NCI-H345 treated with DMSO at 0.1 percent for 48 hours (cell line): ENCODE measurements around the gene CA9.
A peak's percentile ranks its signal among the peaks of the same experiment; 100 is the strongest.

Experiments
- DNase-seq: peaks from one replicate; lab custom pipeline; 2025; ENCODE audit not compliant: unreplicated experiment; lab: John Stamatoyannopoulos, UW

Gene CA9

DNA sequence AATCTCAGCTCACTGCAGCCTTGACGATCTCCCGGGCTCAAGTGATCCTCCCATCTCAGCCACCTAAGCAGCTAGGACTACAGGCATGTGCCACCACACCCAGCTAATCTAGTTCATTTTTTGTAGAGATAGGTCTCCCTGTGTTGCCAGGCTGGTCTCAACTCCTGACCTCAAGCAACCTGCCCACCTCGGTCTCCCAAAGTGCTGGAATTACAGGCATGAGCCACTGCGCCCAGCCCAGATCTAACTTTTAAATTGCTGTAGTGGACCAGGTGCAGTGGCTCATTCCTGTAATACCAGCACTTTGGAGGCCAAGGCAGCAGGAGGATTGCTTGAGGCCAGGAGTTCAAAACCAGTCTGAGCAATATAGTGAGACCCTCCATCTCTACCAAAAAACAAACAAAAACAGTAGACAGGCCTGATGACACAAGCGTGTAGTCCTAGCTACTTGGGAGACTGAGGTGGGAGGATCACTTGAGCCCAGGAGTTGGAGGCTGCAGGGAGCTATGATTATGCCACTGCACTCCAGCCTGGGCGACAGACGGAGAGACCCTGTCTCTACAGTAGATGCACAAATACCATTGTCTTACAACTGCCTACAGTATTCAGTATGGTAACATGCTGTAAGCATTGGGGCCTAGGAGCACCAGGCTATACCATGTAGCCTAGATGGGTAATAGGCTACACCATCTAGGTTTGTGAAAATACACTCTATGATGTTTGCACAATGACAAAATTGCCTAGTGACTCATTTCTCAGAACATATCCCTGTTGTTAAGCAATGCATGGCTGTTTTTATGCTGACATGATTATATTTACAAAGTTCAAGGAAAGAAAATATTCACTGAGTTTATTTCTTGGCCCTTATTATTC, 21.5 kb upstream of the CA9 start:
- DNase-seq: no peak

DNA sequence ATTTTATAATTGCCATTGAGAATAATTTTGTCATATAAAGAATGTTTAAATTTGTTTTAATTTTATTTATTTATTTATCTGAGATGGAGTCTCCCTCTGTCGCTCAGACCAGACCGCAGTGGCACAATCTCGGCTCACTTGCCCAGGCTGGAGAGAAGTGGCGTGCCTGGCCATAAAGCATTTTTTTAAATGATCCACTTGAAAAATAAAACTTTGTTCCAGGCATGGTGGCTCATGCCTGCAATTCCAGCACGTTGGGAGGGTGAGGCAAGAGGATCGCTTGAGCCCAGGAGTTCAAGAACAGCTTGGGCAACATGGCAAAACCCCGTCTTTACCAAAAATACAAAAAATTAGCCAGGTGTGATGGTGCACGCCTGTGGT, 20.9 kb upstream of the CA9 start:
- DNase-seq: no peak

DNA sequence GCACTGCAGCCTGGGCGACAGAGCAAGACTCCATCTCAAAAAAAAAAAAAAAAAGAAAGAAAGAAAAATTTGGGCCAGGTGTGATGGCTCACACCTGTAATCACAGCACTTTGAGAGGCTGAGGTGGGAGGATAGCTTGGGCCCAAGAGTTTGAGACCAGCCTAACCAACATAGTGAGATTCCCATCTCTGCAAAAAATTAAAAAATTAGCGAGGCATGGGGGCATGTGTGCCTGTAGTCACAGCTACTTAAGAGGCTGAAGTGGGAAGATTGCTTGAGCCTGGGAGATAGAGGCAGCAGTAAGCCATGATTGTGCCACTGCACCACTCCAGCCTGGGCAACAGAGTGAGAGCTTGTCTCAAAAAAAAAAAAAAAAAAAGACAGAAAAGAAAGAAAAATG, 20.1 kb upstream of the CA9 start:
- DNase-seq: no peak

DNA sequence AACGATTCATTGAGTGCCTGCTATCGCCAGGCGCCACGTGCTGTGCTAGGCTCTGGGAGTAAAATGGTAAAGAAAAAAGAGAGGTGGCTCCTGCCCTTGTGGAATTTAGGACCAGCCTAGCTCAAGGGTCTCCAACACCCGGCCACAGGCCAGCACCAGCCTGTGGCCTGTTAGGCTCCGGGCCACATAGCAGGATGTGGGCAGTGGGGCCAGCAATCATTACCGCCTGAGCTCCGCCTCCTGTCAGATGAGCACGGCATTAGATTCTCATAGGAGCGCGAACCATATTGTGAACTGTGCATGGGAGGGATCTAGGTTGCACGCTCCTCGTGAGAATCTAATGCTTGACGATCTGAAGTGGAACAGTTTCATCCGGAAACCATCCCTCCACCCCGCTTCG, 17.4 kb upstream of the CA9 start:
- no peak for DNase-seq

DNA sequence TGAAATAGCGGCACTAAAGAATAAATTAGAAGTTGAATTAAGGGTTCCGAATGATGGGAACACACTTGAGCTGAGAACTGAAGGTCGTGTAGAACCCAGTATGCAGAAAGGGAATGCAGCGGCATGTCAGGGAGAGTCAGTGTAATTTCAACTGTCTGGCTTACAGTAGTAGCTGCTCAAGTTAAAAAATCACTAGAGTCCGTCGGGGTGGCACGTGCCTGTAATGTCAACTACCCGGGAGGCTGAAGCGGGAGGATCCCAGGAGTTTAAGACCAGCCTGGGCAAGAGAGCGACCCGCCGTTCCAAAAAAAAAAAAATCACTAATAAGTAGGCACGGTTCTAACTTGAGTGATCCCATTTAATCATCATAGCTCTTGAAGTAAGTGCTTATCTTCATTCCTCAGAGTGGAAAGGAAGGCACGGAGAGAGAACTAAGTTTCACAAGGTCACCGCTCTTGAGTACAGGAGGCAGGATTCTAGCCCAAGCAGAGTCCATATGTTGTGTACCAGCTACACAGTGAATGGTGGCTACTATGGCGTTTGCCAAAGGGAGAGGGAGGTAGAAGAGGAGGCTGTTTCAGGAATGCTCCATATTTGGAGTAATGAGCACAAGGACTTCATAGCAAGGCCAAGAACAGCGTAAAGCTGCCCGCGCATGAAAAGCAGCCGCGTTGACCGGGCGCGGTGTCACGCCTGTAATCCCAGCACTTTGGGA, 16.7 kb upstream of the CA9 start:
- no peak for DNase-seq

DNA sequence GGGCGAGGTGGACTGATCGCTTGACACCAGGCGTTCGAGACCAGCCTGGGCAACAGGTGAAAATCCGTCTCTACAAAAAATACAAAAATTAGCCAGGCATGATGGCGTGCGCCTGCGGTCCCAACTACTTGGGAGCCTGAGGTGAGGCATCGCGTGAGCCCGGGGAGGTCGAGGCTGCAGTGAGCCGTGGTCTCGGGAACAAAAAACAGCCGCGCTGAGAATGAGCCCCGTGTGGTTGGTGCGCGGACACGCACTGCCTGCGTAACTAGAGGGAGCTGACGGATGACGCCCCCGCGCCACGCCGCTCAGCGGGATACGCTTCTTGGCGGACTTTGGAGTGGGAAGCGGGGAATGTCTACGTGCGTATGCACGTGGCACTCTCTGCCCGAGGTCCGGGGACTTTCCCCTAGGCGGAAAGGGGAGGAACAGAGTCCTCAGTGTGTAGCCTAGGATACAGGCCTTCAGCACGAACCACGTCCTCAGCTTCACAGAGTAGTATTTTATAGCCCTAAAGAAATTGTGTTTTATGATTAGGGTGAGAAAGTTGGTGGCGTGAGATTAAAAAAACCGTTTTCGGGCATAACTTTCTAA, 16.1 kb upstream of the CA9 start, which contains the start of gene RMRP:
TSS of gene RMRP (minus strand) at position 474 of the 591 bp plus-strand sequence.
- peak; percentile 95 for DNase-seq

DNA sequence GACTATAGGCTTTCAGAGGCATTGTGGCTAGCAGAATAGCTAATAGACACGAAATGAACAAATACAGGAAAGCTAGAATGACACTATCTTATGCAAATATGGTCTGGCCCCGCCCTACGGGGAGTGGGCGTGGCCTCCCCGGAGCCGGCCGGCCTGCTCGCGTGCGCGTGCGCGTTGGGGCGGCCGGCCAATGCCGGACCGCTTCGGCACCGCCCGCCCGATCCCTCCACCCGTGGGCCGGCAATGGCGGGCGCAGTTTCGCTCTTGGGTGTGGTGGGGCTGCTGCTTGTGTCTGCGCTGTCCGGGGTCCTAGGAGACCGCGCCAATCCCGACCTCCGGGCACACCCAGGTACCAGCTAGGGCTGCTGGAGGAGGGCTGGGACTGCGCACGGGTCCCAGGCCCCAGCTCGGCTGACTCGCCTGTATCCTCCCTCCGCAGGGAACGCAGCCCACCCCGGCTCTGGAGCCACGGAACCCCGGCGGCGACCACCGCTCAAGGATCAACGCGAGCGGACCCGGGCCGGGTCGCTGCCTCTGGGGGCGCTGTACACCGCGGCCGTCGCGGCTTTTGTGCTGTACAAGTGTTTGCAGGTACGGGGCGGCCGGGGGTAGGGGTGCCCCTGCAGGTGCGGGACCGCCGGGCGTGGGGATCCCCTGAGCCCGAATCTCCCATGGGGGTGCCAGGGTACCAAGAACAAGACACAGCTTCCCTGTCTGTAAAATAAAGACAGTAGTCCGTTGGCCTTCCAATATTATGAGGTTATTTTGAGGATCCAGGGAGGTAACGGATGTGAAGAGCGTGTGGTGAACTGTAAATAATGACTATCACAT, 15.4 kb upstream of the CA9 start, which contains the start of gene CCDC107:
TSS of gene CCDC107 (plus strand) at position 156 of the 831 bp plus-strand sequence. CDS start at position 244, 88 bp downstream.
- DNase-seq: peak; percentile 70

DNA sequence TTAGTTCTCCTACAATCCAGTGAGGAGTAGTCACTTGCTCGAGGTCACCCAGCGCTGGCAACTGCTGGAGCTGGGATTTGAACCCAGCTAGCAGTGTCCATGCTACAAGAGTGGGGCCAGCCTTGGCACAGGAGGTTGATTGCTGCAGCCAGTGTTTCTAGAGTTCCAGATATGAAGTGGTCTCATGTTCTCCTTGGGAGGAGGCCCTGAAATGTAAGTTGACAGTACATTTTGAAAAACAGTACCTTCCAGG, 14.8 kb upstream of the CA9 start:
- no peak for DNase-seq

DNA sequence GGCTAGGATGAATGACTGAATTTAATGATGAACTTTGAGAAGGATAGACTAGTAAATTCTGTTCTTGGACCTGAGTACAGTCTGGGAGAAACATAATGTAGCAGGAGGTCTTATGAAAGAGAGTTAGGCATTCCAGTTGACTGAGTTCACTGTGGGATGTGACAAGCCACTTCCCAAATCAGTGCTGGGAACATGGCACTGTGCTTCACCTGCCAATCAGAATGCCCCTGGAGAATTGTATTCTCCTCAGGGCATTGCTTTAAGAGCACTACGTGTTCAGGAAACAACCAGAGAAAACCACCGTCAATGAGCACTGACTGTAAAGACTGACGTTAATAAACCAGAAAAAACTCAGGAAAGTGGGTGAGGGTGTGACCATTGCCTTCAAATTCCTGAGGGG, 14.4 kb upstream of the CA9 start:
- no peak for DNase-seq

DNA sequence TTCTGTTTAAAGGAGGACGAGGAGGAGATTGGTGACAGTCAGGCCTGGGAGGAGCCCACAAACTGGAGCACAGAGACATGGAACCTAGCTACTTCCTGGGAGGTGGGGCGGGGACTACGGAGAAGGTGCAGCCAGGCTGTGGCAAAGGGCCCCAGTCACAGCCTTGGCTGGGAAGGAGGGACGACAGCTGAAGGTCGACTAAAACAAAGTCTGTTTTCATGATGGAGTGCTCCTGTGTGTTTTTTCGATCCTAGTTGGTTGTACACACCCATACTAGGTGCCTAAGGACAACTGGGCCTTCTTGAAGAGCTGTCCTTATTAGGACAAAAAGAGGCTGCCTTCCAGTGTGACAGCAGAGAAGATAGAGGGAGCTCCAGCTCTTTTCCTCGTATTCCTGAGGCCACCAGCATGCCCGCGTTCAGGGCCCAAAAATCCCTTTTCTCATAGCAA, 12.7 kb upstream of the CA9 start:
- DNase-seq: no peak

DNA sequence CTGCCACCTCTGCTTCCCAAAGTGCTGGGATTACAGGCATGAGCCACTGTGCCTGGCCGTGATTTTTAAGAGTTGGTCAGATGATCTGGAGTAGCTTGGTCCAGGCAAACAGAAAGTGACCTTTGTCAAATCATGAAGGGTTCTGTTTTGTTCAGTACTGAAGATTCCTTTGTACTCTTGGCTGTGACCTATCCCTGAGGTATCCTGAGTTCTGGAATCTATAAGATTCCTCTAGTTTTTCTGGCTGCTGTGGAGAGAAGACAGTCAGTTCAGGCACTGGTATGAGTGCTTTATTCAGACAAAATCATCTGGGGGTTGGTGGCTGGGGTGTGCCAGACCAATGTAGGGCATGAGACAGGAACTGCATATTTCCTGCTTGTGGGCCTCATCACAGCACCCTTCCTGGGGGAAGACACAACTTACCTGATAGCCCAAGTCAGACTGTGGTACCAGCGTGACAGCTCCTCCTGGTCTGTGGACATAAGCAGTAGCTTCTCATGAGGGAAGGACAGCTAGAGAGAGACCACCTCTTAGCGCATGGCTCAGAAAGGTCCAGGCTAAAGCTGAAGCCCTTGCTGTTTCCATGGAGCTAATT, 11.9 kb upstream of the CA9 start:
- no peak for DNase-seq

DNA sequence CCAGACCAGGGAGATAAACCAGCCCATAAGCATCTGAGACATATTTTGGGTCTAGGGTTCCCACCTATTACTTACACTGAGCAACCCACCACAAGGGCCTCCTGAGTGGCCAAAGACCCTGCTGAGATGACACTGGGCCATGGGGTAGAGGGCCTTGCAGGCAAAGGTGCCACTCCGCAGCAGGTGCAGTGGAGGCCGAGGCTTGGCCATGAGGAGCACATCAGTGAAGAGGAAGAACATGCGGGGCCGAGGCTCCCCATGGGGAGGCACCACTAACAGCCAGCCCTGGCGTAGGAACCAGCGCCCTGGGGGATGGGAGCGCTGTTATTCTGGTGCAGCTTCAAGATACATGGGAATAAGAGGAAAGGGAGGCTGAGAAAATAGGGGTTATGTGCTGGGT, 11.3 kb upstream of the CA9 start:
- DNase-seq: no peak

DNA sequence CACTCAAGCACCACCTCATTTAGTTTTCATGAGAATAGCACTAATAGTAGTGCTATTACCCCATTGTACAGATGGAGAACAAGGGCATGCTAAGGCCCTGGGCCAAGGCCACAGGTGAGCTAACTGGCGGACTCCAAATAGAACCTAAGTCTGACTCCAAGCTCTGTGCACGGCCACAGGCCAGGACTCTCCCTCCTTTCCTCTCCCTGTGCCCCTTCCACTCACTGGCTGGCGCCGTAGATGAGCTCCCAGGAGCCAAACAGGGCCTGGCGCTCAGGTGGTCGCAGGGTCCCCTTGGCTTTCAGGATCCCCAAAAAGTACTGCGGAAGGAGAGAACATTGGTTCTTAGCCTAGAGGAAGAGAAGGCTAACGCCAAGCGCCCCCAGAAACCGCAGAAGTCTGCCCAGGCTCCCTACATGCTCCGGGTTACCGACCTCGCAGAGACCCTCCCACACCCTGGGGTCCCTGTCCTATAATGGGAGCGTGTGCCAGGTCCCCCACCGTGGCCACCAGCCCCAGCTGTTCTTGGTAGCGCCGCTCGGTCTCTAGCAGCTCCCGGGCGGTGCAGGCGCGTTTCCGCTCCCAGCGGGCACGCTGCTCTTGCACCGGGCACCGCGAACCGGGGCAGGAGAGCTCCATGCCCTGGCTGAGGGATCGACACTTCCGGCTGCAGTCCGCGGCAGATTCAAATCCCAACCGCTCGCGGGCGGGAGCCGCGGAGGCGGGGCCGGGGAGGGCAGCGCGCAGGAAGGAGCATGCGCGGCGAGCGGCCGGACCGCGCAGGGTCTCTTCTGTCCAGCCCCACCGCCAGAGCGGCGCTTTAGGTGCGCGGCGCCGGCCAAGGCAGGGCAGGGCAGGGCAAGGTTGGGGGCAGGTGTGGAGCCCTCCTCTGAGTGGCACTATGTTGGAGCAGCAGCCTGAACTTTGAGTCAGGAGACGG, 8.9 kb upstream of the CA9 start, which contains the start of gene ARHGEF39:
TSS of gene ARHGEF39 (minus strand) at position 665 of the 940 bp plus-strand sequence. CDS start at position 639, 26 bp downstream.
- peak; percentile 68 for DNase-seq

DNA sequence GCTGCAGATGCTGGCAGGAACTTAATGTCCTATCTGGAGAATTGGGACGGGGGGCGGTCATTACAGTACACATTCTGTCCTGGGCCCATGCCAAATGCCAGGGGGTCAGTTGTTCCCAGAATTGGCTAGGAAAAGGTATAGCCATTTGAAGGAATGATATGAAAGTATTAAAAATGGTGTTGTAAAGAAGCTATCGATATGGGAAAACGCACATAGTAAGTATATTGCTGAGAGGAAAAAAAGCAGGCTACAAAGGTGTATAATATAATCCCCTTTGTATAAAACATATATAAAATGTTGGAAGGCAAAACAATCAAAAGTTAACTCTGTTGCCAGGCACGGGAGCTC, 8.3 kb upstream of the CA9 start:
- no peak for DNase-seq

DNA sequence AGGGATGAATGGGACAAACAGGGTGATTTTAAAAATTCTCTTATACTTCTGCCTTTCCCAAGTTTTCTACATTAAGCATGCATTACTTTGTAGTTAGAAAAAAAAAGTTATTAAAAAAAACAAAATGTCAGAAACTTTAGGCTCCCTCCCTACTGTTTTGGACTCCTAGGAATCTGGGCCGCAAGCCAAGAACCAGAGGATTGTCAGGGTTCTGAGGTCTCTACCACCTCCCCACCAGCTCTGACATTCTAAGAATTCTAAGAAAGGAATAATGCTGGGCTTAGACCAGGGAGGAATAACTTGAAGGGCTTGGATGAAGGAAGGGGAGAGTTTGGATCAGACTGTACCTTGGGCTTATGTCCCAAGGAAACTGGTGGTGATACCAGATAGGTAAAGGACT, 7.7 kb upstream of the CA9 start:
- DNase-seq: no peak

DNA sequence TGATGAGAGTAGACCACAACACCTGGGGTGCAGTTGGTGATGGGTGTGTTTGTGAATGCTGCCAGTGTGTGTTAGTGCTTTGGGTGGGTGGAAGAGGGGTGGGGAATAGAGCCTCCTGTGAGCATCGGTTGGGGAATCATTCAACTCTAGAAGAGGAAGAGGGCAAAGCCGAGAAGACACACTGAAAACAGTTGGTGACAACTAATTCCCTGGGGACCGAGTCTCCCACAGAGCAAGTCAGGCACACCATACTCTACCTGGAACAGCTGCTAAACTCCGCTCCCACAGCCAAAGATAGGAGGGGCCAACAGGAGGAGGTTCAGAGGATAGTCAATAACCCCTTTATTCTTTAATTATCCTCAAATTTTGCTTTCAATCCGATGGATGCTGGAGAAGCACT, 7.2 kb upstream of the CA9 start:
- no peak for DNase-seq

DNA sequence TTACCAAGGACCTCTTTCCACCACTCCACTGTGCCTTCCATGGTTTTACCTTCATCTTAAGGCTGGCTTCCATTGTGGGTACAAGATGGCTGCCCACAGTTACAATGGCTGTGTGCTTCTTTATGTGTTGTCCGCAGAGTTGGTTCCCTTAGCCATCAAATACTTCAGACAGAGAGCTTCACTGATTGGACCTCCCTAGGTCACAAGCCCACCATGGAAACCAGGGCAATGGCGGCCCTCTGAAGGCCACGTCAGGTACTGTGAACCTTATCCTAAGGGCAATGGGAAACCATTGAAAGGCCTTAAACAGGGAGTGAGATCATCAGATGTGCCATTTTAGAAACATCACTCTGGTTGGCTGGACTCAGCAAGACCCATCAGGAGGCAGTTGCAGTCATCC, 5.8 kb upstream of the CA9 start:
- DNase-seq: no peak

DNA sequence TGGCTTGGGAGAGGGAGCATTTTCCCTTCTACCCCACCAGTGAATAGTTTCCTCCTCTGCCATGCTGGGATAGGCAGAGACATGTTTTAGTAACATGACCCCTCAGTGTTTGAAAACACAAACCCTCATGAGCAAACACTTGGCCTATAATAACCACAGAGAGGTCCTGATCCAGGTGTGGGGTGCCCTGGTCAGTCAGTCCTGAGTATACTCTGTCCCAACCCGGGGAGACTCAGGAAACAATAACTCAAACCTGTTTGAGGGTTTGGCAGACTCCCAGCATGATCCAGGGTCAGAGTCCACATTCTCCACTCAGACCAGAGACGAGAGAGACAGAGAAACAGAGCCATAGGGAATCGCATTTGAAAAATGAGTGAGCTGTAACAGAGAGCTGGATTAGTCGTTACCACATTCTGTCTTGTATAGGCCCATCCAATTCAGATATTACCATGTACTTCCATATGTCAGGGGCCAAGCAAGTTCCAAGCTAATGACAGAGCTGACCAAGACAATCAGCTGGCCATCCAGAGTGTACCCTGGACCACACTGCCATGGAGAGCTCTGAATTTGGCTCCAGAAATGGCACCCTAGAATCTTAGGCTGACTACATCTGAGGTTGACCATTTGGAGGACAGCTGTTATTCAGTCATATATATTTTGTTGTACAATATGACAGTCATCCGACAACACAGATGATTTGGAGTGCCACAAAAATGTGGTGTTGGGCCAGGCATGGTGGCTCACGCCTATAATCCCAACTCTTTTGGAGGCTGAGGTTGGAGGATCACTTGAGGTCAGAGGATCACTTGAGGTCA, 4.2 kb upstream of the CA9 start:
- no peak for DNase-seq

DNA sequence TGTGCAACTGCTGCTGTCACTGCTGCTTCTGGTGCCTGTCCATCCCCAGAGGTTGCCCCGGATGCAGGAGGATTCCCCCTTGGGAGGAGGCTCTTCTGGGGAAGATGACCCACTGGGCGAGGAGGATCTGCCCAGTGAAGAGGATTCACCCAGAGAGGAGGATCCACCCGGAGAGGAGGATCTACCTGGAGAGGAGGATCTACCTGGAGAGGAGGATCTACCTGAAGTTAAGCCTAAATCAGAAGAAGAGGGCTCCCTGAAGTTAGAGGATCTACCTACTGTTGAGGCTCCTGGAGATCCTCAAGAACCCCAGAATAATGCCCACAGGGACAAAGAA, 265 bp downstream of the CA9 start:
- no peak for DNase-seq
